H9 (cell line): ENCODE measurements around the gene HLA-DQA1. TPM values are rescaled to one million over a fixed set of nuclear protein-coding genes. Genes with fewer than 3 reads are reported as not detected.

ENCODE experiments used
- DNase-seq: peaks from one replicate; pipeline ENCODE4 v3.0.0-alpha.2; 2017
- H2AFZ ChIP-seq: one replicate; pipeline ENCODE4 v1.6.1; 2013; ENCODE audit warnings: mild to moderate bottlenecking, low read length, control low read depth, moderate library complexity
- H2AK5ac ChIP-seq: 2 replicates; pipeline ENCODE4 v1.6.1; 2013; ENCODE audit warnings: low read length, control low read depth, mixed read lengths; ENCODE audit not compliant: insufficient read length
- H2BK120ac ChIP-seq: one replicate; pipeline ENCODE4 v1.6.1; 2013; ENCODE audit warnings: low read depth, mild to moderate bottlenecking, low read length, control low read depth, inconsistent platforms; ENCODE audit not compliant: poor library complexity, severe bottlenecking
- H2BK12ac ChIP-seq: 2 replicates; pipeline ENCODE4 v1.6.1; 2013; ENCODE audit warnings: low read length, control low read depth, mixed read lengths, low read depth; ENCODE audit not compliant: insufficient read length
- H2BK15ac ChIP-seq: 2 replicates; pipeline ENCODE4 v1.6.1; 2013; ENCODE audit warnings: low read depth, low read length, control low read depth
- H2BK20ac ChIP-seq: one replicate; pipeline ENCODE4 v1.6.1; 2013; ENCODE audit warnings: low read depth, mild to moderate bottlenecking, low read length, control low read depth, inconsistent platforms; ENCODE audit not compliant: poor library complexity, severe bottlenecking
- H2BK5ac ChIP-seq: 2 replicates; pipeline ENCODE4 v1.6.1; 2013; ENCODE audit warnings: low read length, control low read depth, mixed read lengths; ENCODE audit not compliant: insufficient read length
- H3K14ac ChIP-seq: 2 replicates; pipeline ENCODE4 v1.6.1; 2013; ENCODE audit warnings: low read length, control low read depth; ENCODE audit not compliant: insufficient read depth
- H3K18ac ChIP-seq: 2 replicates; pipeline ENCODE4 v1.6.1; 2013; ENCODE audit warnings: low read depth, mild to moderate bottlenecking, mixed read lengths, low read length, control low read depth; ENCODE audit not compliant: insufficient read length
- H3K23ac ChIP-seq: 2 replicates; pipeline ENCODE4 v1.6.1; 2013; ENCODE audit warnings: low read length, control low read depth, mixed read lengths, low read depth; ENCODE audit not compliant: insufficient read length
- H3K23me2 ChIP-seq: 2 replicates; pipeline ENCODE4 v1.6.1; 2013; ENCODE audit warnings: low read depth, mild to moderate bottlenecking, mixed read lengths, low read length, control low read depth; ENCODE audit not compliant: insufficient read length, poor library complexity, severe bottlenecking
- H3K27ac ChIP-seq: 2 replicates; pipeline ENCODE4 v1.5.1; 2013; ENCODE audit warnings: low read length, control low read depth, mixed read lengths, low read depth; ENCODE audit not compliant: insufficient read length
- H3K27me3 ChIP-seq: 2 replicates; pipeline ENCODE4 v1.6.1; 2013; ENCODE audit warnings: low read length, control low read depth, inconsistent platforms; ENCODE audit not compliant: insufficient read depth
- H3K4ac ChIP-seq: 2 replicates; pipeline ENCODE4 v1.6.1; 2013; ENCODE audit warnings: low read depth, mild to moderate bottlenecking, control low read depth, inconsistent platforms, low read length, moderate library complexity
- H3K4me1 ChIP-seq: 2 replicates; pipeline ENCODE4 v1.6.1; 2013; ENCODE audit warnings: low read length, control low read depth, inconsistent platforms; ENCODE audit not compliant: insufficient read depth
- H3K4me2 ChIP-seq: 2 replicates; pipeline ENCODE4 v1.6.1; 2013; ENCODE audit warnings: low read length, control low read depth, mixed read lengths; ENCODE audit not compliant: insufficient read length, insufficient read depth
- H3K56ac ChIP-seq: 2 replicates; pipeline ENCODE4 v1.6.1; 2013; ENCODE audit warnings: low read depth, mild to moderate bottlenecking, mixed read lengths, low read length, control low read depth; ENCODE audit not compliant: insufficient read length
- H3K79me1 ChIP-seq: 2 replicates; pipeline ENCODE4 v1.6.1; 2013; ENCODE audit warnings: low read depth, mild to moderate bottlenecking, moderate library complexity, low read length, control low read depth, inconsistent platforms; ENCODE audit not compliant: insufficient read depth, poor library complexity, severe bottlenecking
- H3K79me2 ChIP-seq: 2 replicates; pipeline ENCODE4 v1.6.1; 2013; ENCODE audit warnings: low read length, control low read depth, inconsistent platforms; ENCODE audit not compliant: insufficient read depth
- H3K9ac ChIP-seq: 2 replicates; pipeline ENCODE4 v1.6.1; 2013; ENCODE audit warnings: low read length, control low read depth, mixed read lengths; ENCODE audit not compliant: insufficient read length; ENCODE audit errors: extremely low read depth
- H3K9me3 ChIP-seq: one replicate; pipeline ENCODE4 v1.6.1; 2013; ENCODE audit warnings: low read depth, low read length, inconsistent platforms; ENCODE audit not compliant: control insufficient read depth
- H3T11ph ChIP-seq: one replicate; pipeline ENCODE4 v1.6.1; 2013; ENCODE audit warnings: mild to moderate bottlenecking, low read length, control low read depth, inconsistent platforms
- H4K20me1 ChIP-seq: one replicate; pipeline ENCODE4 v1.6.1; 2013; ENCODE audit not compliant: control insufficient read depth, insufficient read length, insufficient read depth
- H4K5ac ChIP-seq: 2 replicates; pipeline ENCODE4 v1.6.1; 2013; ENCODE audit warnings: low read depth, mild to moderate bottlenecking, mixed read lengths, low read length, control low read depth; ENCODE audit not compliant: insufficient read length
- H4K8ac ChIP-seq: replicated peaks from 2 replicates; pipeline ENCODE4 v1.6.1; 2013; ENCODE audit warnings: low read length, control low read depth, mixed read lengths, low read depth; ENCODE audit not compliant: insufficient read length
- H4K91ac ChIP-seq: 2 replicates; pipeline ENCODE4 v1.6.1; 2013; ENCODE audit warnings: low read depth, mild to moderate bottlenecking, moderate library complexity, mixed read lengths, low read length, control low read depth; ENCODE audit not compliant: insufficient read length
- H3K27ac Mint-ChIP-seq, 3 experiments: 2 replicates in 2 of 3; 3 replicates in 1 of 3; pipeline ENCODE4 v1.8.0; 2020 to 2021; ENCODE audit warnings: mixed read lengths in 3 of 3, mild to moderate bottlenecking in 1 of 3, moderate library complexity in 1 of 3
- H3K27me3 Mint-ChIP-seq: 2 replicates; pipeline ENCODE4 v1.8.0; 2021; ENCODE audit warnings: low read depth, mild to moderate bottlenecking, moderate library complexity, mixed read lengths
- H3K36me3 Mint-ChIP-seq, 3 experiments: 2 replicates in 2 of 3; 3 replicates in 1 of 3; pipeline ENCODE4 v1.8.0; 2020 to 2021; ENCODE audit warnings: low read depth in 3 of 3, mixed read lengths in 3 of 3; ENCODE audit not compliant: insufficient read depth in 1 of 3
- H3K4me1 Mint-ChIP-seq, 2 experiments: 2 replicates each; pipeline ENCODE4 v1.8.0; 2020; ENCODE audit warnings: mixed read lengths in 2 of 2
- H3K4me3 Mint-ChIP-seq, 2 experiments: 2 replicates in 1 of 2; 3 replicates in 1 of 2; pipeline ENCODE4 v1.8.0; 2020 to 2021; ENCODE audit warnings: mild to moderate bottlenecking in 2 of 2, mixed read lengths in 2 of 2, moderate library complexity in 1 of 2
- H3K9me3 Mint-ChIP-seq, 2 experiments: 2 replicates in 1 of 2; 3 replicates in 1 of 2; pipeline ENCODE4 v1.8.0; 2020; ENCODE audit warnings: mild to moderate bottlenecking in 2 of 2, mixed read lengths in 2 of 2, moderate library complexity in 1 of 2
- CTCF ChIP-seq: fragments of 200-600 bp; sonication (generic); conservative IDR thresholded peaks from 3 replicates; pipeline ENCODE4 v1.8.0; 2021; ENCODE audit warnings: antibody characterized with exemption, mild to moderate bottlenecking
- WGBS: extraction: QIAGEN DNeasy Blood & Tissue Kit; methylation state at CpG from one replicate; pipeline ENCODE4 v1.1.7; 2013; ENCODE audit warnings: missing lambda C conversion rate, low lambda C conversion rate, mixed read lengths; ENCODE audit not compliant: insufficient read length; ENCODE audit errors: extremely low coverage; 5-methylcytosine and 5-hydroxymethylcytosine counted together
- total RNA-seq: library from RNA; stranded (reverse); gene quantifications from 2 replicates; pipeline ENCODE4 v1.2.1, GENCODE V29; 2021

The HLA-DQA1 gene
- total RNA-seq, 1 experiment from 2014 or later, result 1.7 TPM

- no peak overlapping the region for H4K91ac ChIP-seq
- H3K9ac ChIP-seq, result no peak overlapping the region
- H3K9me3 Mint-ChIP-seq, result 0 out of 5 replicates have a peak, but pooled peaks cover 0 to 2% of the 10 kb centered on the region in 2 experiments
- H3K23ac ChIP-seq, result no peak overlapping the region
- H2BK20ac ChIP-seq, result no peak overlapping the region
- no peak for TF ChIP-seq CTCF
- no peak overlapping the region for H3K4ac ChIP-seq
- no peaks in the 10 kb centered on the region for H3K9me3 ChIP-seq
- H3K56ac ChIP-seq, result no peak overlapping the region
- no peak overlapping the region for H2AK5ac ChIP-seq
- H3K4me3 Mint-ChIP-seq, result no peak overlapping the region
- no peaks in the 10 kb centered on the region for H3K36me3 Mint-ChIP-seq
- no peak overlapping the region for H3K4me2 ChIP-seq
- H2BK5ac ChIP-seq, result no peak overlapping the region
- H3K4me1 Mint-ChIP-seq, result peaks cover 6 to 15% of the 10 kb centered on the region in 2 experiments
- H3K14ac ChIP-seq, result no peak overlapping the region
- H3K27me3 ChIP-seq, result no peaks in the 10 kb centered on the region
- no peak overlapping the region for H2BK12ac ChIP-seq
- H3K23me2 ChIP-seq, result no peaks in the 10 kb centered on the region
- no peak overlapping the region for H2BK120ac ChIP-seq
- no peaks in the 10 kb centered on the region for H3K79me1 ChIP-seq
- H3K27me3 Mint-ChIP-seq, result no peaks in the 10 kb centered on the region
- no peaks in the 10 kb centered on the region for H4K20me1 ChIP-seq
- H3K27ac Mint-ChIP-seq, result no peak overlapping the region
- no peak overlapping the region for H2AFZ ChIP-seq
- H2BK15ac ChIP-seq, result no peak overlapping the region
- no peak overlapping the region for H3K18ac ChIP-seq
- no peaks in the 10 kb centered on the region for H3K79me2 ChIP-seq
- no peak overlapping the region for H4K8ac ChIP-seq
- no CpG with 5 or more reads among the region's 4 CpGs for WGBS
- no peak for DNase-seq
- no peak overlapping the region for H4K5ac ChIP-seq
- H3K27ac ChIP-seq, result no peak overlapping the region
- peaks cover 2% of the 10 kb centered on the region; the same call in 1 of the 2 replicates for H3K4me1 ChIP-seq
- H3T11ph ChIP-seq, result no peak overlapping the region
Observed at GRCh38 chr6:32607263-32607987, 29.8 kb upstream of the HLA-DQA1 start.
